HG03139 (cell line): Measurements from ENCODE around the gene SLC1A7.

ENCODE experiments used
- ATAC-seq: cut with Tn5 transposase; IDR thresholded peaks from one replicate; pipeline ENCODE4 v1.9.1; 2021; ENCODE audit not compliant: unreplicated experiment

SLC1A7 gene

GRCh38 chr1:53091841-53092645, 50.4 kb downstream of the SLC1A7 start:
- no peak for ATAC-seq

GRCh38 chr1:53090227-53091147, 52.0 kb downstream of the SLC1A7 start:
- no peak for ATAC-seq

- no peak for ATAC-seq
Observed at GRCh38 chr1:53089478-53090226, 52.8 kb downstream of the SLC1A7 start.

- no peak for ATAC-seq
Observed at GRCh38 chr1:53088616-53089300, 53.7 kb downstream of the SLC1A7 start.

- no peak for ATAC-seq
Observed at GRCh38 chr1:53087332-53088285, 54.8 kb downstream of the SLC1A7 start.

GRCh38 chr1:53086491-53087070, 55.9 kb downstream of the SLC1A7 start:
- no peak for ATAC-seq

- no peak for ATAC-seq
Observed at GRCh38 chr1:53085405-53085804, 57.0 kb downstream of the SLC1A7 start.

- no peak for ATAC-seq
Observed at GRCh38 chr1:53084589-53084971, 57.9 kb downstream of the SLC1A7 start.

GRCh38 chr1:53083636-53084588, 58.5 kb downstream of the SLC1A7 start:
- no peak for ATAC-seq

- ATAC-seq, result no peak
Observed at GRCh38 chr1:53082826-53083455, 59.5 kb downstream of the SLC1A7 start.

- no peak for ATAC-seq
Observed at GRCh38 chr1:53081384-53082066, 60.9 kb downstream of the SLC1A7 start.

- no peak for ATAC-seq
Observed at GRCh38 chr1:53080769-53081168, 61.7 kb downstream of the SLC1A7 start.

GRCh38 chr1:53080041-53080440, 62.4 kb downstream of the SLC1A7 start:
- no peak for ATAC-seq

GRCh38 chr1:53079251-53079650, 63.2 kb downstream of the SLC1A7 start:
- ATAC-seq, result no peak

- ATAC-seq, result no peak
Observed at GRCh38 chr1:53078333-53079101, 63.9 kb downstream of the SLC1A7 start.

- ATAC-seq, result no peak
Observed at GRCh38 chr1:53077599-53077965, 64.9 kb downstream of the SLC1A7 start.
